CD4-positive, alpha-beta T cell treated with Interleukin-10 for 1 hour (primary cell): Measurements from ENCODE around the gene CLEC2B.

Experiments used
- DNase-seq: peaks from one replicate; pipeline ENCODE4 v3.0.0-alpha.2; 2020

The CLEC2B gene

GRCh38 chr12:9868311-9868801 lies 798 bp downstream of the CLEC2B start:
- DNase-seq = peak; percentile 40

GRCh38 chr12:9867531-9867930 lies 1.6 kb downstream of the CLEC2B start:
- no peak for DNase-seq

- no peak for DNase-seq
These were observed 2.3 kb downstream of the CLEC2B start for GRCh38 chr12:9866860-9867269.

GRCh38 chr12:9864913-9865675 lies 4.1 kb downstream of the CLEC2B start:
- DNase-seq = peak; percentile 45

- DNase-seq = no peak
These were observed 11.0 kb downstream of the CLEC2B start for GRCh38 chr12:9858135-9858534.

- no peak for DNase-seq
These were observed 12.3 kb downstream of the CLEC2B start for GRCh38 chr12:9856894-9857293.

GRCh38 chr12:9856151-9856550 lies 13.0 kb downstream of the CLEC2B start:
- DNase-seq = no peak

- no peak for DNase-seq
These were observed 17.2 kb downstream of the CLEC2B start for GRCh38 chr12:9851927-9852326.

GRCh38 chr12:9851050-9851449 lies 18.1 kb downstream of the CLEC2B start:
- DNase-seq = no peak

GRCh38 chr12:9848899-9849298 lies 20.3 kb downstream of the CLEC2B start:
- DNase-seq = no peak

GRCh38 chr12:9843407-9843806 lies 25.7 kb downstream of the CLEC2B start:
- DNase-seq = no peak

- DNase-seq = no peak
These were observed 37.4 kb downstream of the CLEC2B start for GRCh38 chr12:9831720-9832119.

GRCh38 chr12:9829982-9830381 lies 39.2 kb downstream of the CLEC2B start:
- DNase-seq = no peak

- DNase-seq = no peak
These were observed 39.7 kb downstream of the CLEC2B start for GRCh38 chr12:9829483-9829882.

GRCh38 chr12:9827209-9827888 lies 41.8 kb downstream of the CLEC2B start, which contains the start of gene KLRF1:
TSS of gene KLRF1 (plus strand) at chr12:9827481. CDS start at chr12:9827545, 64 bp downstream.
- no peak for DNase-seq

GRCh38 chr12:9820281-9820930 lies 48.7 kb downstream of the CLEC2B start:
- DNase-seq = no peak

GRCh38 chr12:9813821-9814798 lies 55.0 kb downstream of the CLEC2B start:
- peak; percentile 94 for DNase-seq

- DNase-seq = no peak
These were observed 57.5 kb downstream of the CLEC2B start for GRCh38 chr12:9811621-9812020.

GRCh38 chr12:9810671-9811070 lies 58.5 kb downstream of the CLEC2B start:
- no peak for DNase-seq

GRCh38 chr12:9809866-9810265 lies 59.3 kb downstream of the CLEC2B start:
- DNase-seq = no peak

GRCh38 chr12:9809338-9809737 lies 59.8 kb downstream of the CLEC2B start:
- DNase-seq = no peak

- no peak for DNase-seq
These were observed 60.6 kb downstream of the CLEC2B start for GRCh38 chr12:9808504-9808903.
